Right ventricle myocardium inferior (tissue), 1 donor: Measurements from ENCODE around the gene GJA1. TPM values are rescaled to one million over a fixed set of nuclear protein-coding genes. Genes with fewer than 3 reads are reported as not detected.
"Not testable (repeated sequence)": the region's sequence is repeated elsewhere in the genome, so short reads cannot be mapped to it uniquely, and the experiment has no call there.

ENCODE experiments used
- ATAC-seq: fragments of 200-7000 bp; cut with Tn5 transposase; one replicate; pipeline ENCODE4 v1.9.1; 2020; ENCODE audit warnings: mild to moderate bottlenecking, moderate library complexity
- DNase-seq: peaks from one replicate; pipeline ENCODE4 v3.0.0; 2021; ENCODE audit errors: missing footprints
- intact Hi-C: fragments of 100-400 bp; cut with DNase I; formaldehyde crosslinking; loops from one replicate; pipeline ENCODE4 v1.11.0; 2022
- long read RNA-seq: library from polyadenylated mRNA; unstranded; transcript quantifications from one replicate; pipeline ENCODE4 v2.0.0, GENCODE V29; 2021
- total RNA-seq: library from RNA; stranded (reverse); fragmentation: NEBNext Ultra II Directional; extraction: Animal tissue kit (Norgen Biotek cat#: 25700); gene quantifications from one replicate; pipeline ENCODE4 v1.2.1, GENCODE V29; 2021
- donor health status: DM: no; HTN: yes; CAD: no; lungs with severe emphysema.

Gene GJA1
- 221 TPM for total RNA-seq
- long read RNA-seq, transcript GJA1-204 (2 exons, 3,152 nt) = major isoform, 6 of 9 reads
- long read RNA-seq, partial matches to known transcripts = 0 of 9 reads
- long read RNA-seq, other reads (novel, unspliced or antisense) = 3 of 9 reads

DNA sequence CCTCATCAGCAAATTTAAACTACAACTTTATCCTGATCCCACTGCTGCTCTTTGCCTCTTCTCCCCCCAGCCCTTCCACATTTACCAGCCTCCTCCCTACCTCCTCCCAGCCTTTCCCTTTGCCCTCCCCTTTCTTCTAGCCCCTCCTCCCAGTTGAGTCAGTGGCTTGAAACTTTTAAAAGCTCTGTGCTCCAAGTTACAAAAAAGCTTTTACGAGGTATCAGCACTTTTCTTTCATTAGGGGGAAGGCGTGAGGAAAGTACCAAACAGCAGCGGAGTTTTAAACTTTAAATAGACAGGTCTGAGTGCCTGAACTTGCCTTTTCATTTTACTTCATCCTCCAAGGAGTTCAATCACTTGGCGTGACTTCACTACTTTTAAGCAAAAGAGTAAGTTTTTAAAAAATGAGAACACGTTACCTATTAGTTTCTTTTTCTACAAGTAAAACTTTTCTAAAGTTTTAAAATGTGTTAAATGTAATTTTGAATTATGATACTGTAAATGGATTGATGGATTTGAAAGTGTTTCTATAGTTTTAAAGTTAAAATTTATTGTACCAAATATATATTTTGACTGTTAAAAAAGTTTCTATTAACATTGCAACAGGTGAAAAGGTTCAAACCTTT lies at the start of gene GJA1:
Gene GJA1 (plus strand): TSS at position 203 of the 626 bp plus-strand sequence. CDS start 11,202 bp downstream, outside the sequence.
- ATAC-seq = peak; percentile 91
- intact Hi-C loops = loop anchor here (1.0 to 5.0 kb wide), 6 partner anchors 217 to 693 kb away; no protein-coding TSS in a partner anchor
- no peak for DNase-seq

DNA sequence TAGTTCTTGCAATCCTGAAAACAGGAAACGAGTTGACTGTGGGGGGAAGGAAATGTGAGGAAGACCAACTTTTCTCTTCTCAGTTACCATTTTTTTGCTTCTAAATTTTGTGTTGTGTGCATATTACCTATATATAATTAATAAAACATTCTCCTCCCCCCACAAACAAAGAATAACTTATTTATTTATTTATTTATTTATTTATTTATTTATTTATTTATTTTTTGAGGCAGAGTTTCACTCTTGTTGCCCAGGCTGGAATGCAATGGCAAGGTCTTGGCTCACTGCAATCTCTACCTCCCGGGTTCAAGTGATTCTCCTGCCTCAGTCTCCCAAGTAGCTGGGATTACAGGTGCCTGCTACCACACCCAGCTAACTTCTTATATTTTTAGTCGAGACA lies 48.9 kb upstream of the GJA1 start:
- intact Hi-C loops, ATAC-seq, DNase-seq: not testable (repeated sequence)

DNA sequence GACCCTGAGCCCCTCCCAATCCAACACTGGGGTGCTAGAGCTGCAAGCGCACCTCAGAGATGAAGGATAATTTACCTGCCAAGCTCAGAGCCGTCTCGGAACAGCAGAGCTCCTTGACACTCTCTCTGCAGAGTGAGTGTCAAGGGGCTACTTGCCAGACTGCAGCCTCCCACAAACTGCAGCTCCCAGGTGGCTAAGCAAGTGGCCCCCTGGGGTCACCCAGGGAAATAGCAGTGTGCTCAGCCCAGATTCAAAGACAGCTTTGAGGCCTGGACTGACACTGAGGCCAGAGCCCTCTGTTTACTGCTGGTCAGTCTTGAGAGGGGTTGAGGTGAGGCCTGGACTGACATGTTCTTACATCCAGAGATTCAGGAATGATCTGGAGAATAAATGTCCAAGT lies 46.0 kb upstream of the GJA1 start:
- intact Hi-C loops = no loop called here
- no peak for ATAC-seq
- no peak for DNase-seq

DNA sequence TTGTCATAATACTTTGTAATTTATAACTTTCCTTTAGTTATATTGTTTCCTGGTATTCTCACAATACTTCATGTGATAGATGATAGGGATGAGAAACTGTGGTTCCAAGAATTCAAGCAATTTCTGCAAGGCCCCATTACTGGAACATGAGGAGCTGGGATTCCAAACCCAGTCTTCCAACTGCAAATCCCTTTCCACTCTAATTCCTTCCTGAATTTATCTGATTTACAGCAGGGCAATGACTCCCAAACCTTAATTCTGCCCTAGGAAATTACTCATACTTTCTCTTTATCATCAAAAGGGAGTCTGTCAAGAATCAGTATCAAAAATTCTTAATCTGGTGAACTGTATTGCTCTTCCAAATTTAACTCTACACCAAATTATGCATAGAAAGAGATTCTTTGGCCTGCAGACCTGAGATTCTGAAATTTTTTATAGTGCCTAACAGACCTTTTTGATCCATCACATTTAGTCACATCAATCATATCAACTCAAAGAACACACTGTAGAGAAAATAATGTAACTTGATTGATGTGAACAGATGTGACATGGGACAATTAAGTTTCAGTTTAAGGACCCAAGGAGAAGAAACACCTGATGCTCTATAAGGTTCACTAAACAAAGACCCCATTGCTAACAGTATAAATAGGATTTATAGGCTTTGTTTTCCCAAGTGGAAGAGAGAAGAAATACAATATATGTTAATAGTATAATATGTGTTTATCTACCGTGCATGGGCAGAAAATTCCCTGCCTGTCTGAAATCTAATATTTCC lies 41.5 kb upstream of the GJA1 start:
- intact Hi-C loops = no loop called here
- ATAC-seq = no peak
- DNase-seq = no peak

DNA sequence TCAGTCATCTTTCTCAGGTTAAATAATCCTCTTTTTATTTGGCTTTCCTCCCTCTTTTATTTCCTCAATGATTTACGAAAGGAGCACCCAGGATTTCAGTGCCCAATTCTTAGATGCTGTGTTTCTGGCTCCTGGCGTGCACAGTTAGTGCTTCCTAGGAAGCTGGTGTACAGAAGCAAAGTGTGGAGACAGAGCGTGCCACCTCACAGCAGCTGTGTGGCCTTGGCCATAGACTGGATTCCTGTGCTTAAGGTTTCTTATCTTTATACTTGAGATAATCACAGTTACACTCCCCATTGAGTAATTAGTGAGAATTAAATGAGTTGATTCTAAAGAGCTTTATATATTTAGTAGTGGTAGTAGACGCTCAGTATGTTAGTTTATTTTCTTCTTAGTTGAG lies 39.7 kb upstream of the GJA1 start:
- intact Hi-C loops = no loop called here
- DNase-seq (no peak), ATAC-seq (no peak)

DNA sequence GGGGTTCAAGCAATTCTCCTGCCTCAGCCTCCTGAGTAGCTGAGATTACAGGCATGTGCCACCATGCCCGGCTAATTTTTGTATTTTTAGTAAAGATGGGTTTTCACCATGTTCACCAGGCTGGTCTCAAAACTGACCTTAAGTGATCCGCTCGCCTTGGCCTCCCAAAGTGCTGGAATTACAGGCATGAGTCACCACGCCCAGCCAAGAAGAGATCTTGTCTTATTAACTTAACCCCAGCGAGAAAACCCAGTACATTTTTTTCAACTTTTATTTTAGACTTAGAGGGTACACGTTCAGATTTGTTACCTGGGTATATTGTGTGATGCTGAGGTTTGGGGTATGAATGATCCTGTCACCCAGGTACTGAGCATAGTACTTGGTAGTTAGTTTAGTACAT lies 38.3 kb upstream of the GJA1 start:
- intact Hi-C loops, DNase-seq, ATAC-seq: not testable (repeated sequence)

DNA sequence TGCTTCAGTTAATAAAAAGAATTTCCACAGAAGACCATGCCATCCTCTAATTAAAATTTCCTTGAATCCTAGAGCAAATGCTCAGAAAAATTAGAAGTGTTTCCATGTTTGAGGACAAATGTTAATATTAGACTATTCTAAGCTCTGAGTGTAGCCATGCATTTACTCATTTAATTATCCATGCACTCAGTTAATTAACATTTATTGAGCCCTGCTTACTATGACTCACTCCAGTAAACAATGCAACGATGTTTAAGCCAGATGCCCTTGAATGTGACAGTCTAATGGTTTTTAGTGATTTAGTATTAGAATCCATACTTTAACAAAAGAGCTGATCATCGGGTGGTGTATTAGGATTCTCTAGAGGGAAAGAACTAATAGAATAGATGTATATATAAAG lies 37.3 kb upstream of the GJA1 start:
- intact Hi-C loops = no loop called here
- ATAC-seq (no peak), DNase-seq (no peak)

DNA sequence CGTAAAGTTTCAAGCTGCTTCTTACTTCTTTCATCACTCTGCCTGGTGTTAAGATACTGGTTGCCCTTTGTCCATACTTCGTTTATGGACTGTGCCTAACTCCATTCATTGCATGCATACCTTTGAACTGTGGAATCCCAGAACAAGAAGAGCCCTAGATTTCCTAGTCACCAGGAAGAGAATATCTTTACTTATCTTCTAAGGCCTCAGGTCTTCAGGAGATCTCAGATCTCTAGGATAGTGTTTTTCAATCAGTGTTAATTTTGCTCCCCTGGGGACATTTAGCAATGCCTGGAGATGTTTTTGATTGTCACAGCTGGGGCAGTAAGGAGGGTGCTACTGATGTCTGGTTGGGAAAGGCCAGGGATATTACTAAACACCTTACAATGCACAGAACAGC lies 35.5 kb upstream of the GJA1 start:
- intact Hi-C loops = no loop called here
- DNase-seq = no peak
- ATAC-seq = no peak

DNA sequence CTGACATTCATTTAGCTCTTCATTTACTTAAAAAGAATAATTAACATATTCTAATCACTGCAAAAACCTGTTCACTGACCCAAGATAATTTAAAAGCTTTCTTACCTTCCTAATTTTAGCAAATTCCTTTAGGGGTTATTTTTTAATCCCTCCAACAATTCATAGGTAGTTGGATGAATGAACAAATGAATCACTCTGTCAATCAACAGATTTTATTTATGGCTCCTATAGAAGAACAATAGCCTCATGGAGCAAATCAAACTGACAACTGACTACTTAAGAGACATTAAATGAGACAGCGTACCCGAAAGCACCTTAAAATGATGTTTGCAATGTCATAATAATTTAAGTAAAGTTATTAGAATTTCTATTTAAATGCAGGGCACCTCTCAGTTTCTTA lies 31.5 kb upstream of the GJA1 start:
- no peak for ATAC-seq
- intact Hi-C loops = no loop called here
- DNase-seq = no peak

DNA sequence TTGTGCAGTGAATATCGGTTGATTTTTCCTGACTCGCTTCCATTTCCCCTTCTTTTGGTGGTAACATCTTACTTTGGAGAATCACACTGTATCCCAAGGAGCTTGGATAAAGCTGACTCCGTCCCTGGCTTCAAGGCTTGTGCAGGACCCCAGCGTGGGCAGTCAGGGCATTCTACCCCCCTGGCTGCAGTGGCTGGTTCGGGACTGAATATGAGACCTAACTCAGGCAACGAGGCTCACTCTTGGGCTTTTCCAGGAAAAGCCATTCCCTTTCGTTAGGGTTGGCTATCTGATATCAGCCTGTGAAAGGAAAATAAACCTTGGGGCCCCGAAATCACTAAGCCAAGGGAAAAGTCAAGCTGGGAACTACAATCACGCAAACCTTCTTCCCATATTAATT lies 30.1 kb upstream of the GJA1 start:
- no peak for DNase-seq
- intact Hi-C loops = no loop called here
- no peak for ATAC-seq

DNA sequence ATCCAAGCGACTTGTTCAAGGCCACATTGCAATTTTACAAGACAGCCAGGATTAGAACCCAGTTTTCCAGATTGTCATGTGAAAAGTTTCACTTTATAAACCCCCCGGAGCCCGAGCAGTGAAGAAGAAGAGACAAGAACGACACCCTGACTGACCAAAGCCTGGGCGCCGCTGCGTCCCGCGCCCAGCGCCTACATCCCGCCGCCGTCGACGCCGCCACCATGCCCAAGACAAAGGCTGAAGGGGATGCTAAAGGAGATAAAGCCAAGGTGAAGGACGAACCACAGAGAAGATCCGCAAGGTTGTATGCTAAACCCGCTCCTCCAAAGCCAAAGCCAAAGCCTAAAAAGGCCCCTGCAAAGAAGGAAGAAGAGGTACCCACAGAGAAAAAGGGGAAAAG lies 27.1 kb upstream of the GJA1 start:
- intact Hi-C loops = no loop called here
- ATAC-seq (no peak), DNase-seq (no peak)

DNA sequence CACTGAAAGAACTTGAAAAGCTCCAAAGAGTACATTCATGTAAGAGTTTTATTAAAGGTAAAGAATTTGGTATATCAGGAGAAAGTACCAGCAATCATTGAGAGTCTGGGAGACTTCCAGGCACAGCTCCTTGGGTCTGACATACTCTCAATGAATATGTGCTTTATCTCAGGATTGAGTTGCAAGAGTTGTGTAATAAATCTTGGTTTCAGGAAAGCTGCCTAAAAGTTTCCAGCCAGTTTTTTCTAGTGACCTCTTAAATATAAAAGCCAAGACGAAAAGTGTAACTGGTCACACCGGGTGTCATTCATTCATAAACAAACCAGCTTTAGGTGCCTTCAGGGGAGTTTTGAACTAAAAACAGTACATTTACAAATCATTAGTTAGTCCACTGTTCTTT lies 21.6 kb upstream of the GJA1 start:
- no peak for DNase-seq
- intact Hi-C loops = no loop called here
- ATAC-seq = no peak

DNA sequence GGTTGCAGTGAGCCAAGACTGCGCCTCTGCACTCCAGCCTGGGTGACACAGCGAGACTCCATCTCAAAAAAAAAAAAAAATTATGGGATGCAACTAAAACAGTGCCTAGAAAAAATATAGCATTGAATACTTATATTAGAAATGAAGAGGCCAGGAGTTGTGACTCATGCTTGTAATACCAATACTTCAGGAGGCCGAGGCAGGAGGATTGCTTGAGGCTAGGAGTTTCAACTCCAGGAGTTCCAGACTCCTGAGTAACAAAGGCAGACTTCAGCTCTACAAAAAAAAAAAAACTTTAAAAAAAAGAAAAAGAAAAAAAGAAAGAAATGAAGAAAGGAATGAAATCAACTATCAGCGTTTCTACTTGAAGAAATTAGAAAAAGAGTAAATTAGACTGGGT lies 17.1 kb upstream of the GJA1 start:
- intact Hi-C loops = no loop called here
- ATAC-seq (no peak), DNase-seq (no peak)

DNA sequence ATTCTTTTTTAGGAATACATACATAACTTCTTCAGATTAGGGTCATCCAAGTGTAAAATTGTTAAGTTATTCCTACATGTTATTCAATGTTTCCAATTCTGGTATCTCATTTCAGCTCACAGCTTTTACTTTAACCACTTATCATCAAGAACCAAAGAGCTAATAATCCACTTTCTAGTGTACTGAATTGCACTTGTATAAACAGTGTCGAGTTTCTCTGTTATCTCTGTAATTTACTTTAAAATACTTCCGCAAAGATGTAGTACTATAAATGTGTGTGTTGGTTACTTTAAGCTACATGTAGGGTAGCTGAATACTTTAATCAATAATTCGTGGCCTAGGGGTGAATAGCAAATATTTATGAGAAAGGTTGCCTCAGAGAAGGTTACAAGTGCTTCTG lies 8.8 kb upstream of the GJA1 start:
- no peak for DNase-seq
- ATAC-seq = no peak
- intact Hi-C loops = no loop called here

DNA sequence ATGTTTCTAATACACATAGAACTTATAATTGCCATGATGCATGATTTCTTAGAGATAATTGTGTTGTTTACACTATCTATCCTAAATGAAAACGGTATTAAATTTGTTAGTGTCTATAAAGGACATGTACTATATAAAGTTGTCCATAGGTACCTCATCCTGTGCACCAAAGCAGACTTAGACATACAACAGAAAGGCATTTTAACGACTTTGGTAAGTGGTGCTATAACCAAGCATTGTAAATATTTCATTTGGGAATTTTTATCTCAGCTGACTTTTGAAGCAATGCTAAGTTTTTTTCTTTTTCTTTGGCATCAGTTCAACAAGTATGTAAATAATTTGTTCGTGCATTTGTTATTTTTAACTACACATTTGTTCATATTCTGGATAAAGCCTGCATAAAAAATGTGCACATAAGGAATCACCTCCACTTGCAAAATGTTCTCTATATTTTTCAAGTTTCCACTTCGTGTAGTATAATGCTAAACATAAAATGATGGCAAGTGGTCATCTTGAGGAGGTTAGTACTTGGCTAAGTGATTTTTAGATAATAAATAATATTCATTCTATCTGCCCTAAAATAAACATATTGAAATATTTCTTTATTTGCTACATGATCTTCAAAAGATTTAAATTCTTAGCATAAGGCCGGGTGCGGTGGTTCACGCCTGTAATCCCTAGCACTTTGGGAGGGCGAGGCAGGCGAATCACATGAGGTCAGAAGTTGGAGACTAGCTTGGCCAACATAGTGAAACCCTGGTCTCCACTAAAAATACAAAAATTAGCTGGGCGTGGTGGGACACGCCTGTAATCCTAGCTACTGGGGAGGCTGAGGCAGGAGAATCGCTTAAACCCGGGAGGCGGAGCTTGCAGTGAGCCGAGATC lies 6.3 kb upstream of the GJA1 start:
- ATAC-seq (no peak), DNase-seq (no peak)
- intact Hi-C loops = no loop called here

DNA sequence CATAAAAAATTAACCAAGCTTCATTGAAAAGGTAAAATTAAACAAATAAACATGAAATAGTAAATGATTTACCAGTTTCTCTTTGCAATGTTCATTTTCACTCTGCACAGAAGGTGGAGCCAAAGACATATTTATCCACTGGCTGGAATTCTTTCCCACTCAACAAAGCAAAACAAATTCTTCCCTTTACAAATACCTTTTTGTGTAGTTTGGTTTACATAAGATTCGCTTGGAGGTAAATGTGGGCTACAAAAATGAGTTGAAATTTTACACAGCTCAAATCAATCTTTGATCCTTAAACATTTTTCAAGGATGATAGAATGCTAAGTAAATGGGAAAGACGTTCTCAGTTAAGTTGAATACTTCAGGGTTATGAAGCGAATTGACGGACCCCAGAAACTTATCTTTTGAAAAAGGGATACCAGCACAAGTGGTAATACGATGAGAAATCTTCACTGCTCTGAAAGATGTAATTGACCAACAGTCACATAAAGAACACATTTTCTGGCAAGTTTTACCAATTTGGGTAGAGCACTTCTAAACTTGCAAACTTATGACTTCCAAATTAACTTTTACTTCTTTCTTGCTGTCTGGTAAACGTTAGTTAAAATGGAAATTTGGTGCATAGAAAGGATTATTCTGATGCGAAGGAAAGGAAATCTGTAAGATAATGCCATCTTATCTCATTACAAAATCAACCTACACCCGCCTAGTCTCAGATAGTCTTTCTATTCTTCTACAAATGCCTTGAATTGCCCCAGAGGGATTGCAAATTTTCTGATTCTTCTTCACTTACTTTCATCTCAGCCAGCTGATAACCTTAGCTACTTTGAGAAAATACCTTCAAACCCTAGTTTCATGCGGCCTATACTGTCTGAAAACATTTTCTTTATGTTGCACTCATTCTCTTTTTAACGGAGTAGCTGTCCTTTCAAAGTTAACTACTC lies 4.7 kb upstream of the GJA1 start:
- ATAC-seq = no peak
- intact Hi-C loops = loop anchor here (1.0 to 5.0 kb wide), 3 partner anchors 604 to 857 kb away; no protein-coding TSS in a partner anchor
- no peak for DNase-seq

DNA sequence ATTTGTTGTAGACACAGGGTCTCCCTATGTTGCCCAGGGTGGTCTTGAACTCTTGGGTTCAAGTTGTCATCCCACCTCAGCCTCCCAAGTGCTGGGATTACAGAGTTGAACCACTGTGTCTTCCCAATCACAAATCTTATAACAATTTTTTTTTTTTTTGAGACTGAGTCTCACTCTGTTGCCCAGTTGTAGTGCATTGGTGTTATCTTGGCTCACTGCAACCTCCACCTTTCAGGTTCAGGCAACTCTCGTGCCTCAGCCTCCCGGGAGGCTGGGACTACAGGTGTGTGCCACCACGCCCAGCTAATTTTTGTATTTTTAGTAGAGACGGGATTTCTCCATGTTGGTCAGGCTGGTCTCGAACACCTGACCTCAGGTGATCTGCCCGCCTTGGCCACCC lies 3.7 kb upstream of the GJA1 start:
- DNase-seq, ATAC-seq: not testable (repeated sequence)
- intact Hi-C loops = loop anchor here (2.0 to 5.0 kb wide), 2 partner anchors 603 to 856 kb away; no protein-coding TSS in a partner anchor
